Small intestine (tissue), 7 donors: ENCODE results near the gene HTR3E. TPM values are rescaled to one million over a fixed set of nuclear protein-coding genes. Genes with fewer than 3 reads are reported as not detected.
"Not testable (repeated sequence)": the region's sequence is repeated elsewhere in the genome, so short reads cannot be mapped to it uniquely, and the experiment has no call there.

ENCODE experiments used
- DNase-seq, 2 donors: peaks; one replicate each; pipeline versions ENCODE4 v3.0.0 to v3.0.0-alpha.2; 2013
- FAIRE-seq: peaks from 2 replicates; lab custom pipeline; 2012; peaks lifted over from hg19 to GRCh38; lab: Jason Lieb, UNC
- H3K27ac ChIP-seq, 3 donors: one replicate each; pipeline ENCODE4 v1.5.1; 2013; ENCODE audit warnings: low read length in 2 of 3, mild to moderate bottlenecking in 2 of 3, control low read depth in 1 of 3, inconsistent platforms in 1 of 3, low read depth in 1 of 3, moderate library complexity in 1 of 3
- H3K27me3 ChIP-seq, 3 donors: one replicate each; pipeline ENCODE4 v1.6.1; 2013; ENCODE audit warnings: low read length in 3 of 3, inconsistent platforms in 1 of 3; ENCODE audit not compliant: control insufficient read depth in 3 of 3, insufficient read depth in 3 of 3
- H3K36me3 ChIP-seq, 3 donors: one replicate each; pipeline ENCODE4 v1.6.1; 2013; ENCODE audit warnings: low read length in 3 of 3, inconsistent platforms in 1 of 3, low read depth in 1 of 3, mild to moderate bottlenecking in 1 of 3, moderate library complexity in 1 of 3; ENCODE audit not compliant: control insufficient read depth in 3 of 3, insufficient read depth in 2 of 3
- H3K4me1 ChIP-seq, 3 donors: one replicate each; pipeline ENCODE4 v1.6.1; 2013; ENCODE audit warnings: low read length in 2 of 3, inconsistent platforms in 1 of 3, low read depth in 1 of 3, mild to moderate bottlenecking in 1 of 3, moderate library complexity in 1 of 3; ENCODE audit not compliant: control insufficient read depth in 3 of 3, insufficient read depth in 2 of 3
- H3K4me3 ChIP-seq, 3 donors: one replicate each; pipeline ENCODE4 v1.5.1; 2013; ENCODE audit warnings: low read length in 3 of 3, control low read depth in 1 of 3, inconsistent platforms in 1 of 3, low read depth in 1 of 3, mild to moderate bottlenecking in 1 of 3, moderate library complexity in 1 of 3
- H3K9me3 ChIP-seq, 2 donors: one replicate each; pipeline ENCODE4 v1.6.1; 2013; ENCODE audit warnings: low read depth in 1 of 2, low read length in 1 of 2; ENCODE audit not compliant: control insufficient read depth in 2 of 2, insufficient read depth in 1 of 2
- WGBS, 3 donors: extraction: QIAGEN DNeasy Blood & Tissue Kit; methylation state at CpG; one replicate each; pipeline ENCODE4 v1.1.7; 2013; 5-methylcytosine and 5-hydroxymethylcytosine counted together
- polyA plus RNA-seq, 4 donors: library from polyadenylated mRNA; stranded (reverse) in 3 of 4; unstranded in 1 of 4; fragments of 200-250 nt in 3 of 4; fragments of 120-200 nt in 1 of 4; gene quantifications; one replicate each; pipeline versions ENCODE4 v1.2.1 to v1.2.3, GENCODE V29; 2013
- donor health status: healthy with polysubstance abuse.
- donor health status: control.
- donor health status: control.
- donor health status: Bipolar disorder and iron deficiency.
- donor health status: healthy.

Gene HTR3E
- polyA plus RNA-seq, 4 donors: 0.06 to 2.7 (median 1.2) TPM

DNA sequence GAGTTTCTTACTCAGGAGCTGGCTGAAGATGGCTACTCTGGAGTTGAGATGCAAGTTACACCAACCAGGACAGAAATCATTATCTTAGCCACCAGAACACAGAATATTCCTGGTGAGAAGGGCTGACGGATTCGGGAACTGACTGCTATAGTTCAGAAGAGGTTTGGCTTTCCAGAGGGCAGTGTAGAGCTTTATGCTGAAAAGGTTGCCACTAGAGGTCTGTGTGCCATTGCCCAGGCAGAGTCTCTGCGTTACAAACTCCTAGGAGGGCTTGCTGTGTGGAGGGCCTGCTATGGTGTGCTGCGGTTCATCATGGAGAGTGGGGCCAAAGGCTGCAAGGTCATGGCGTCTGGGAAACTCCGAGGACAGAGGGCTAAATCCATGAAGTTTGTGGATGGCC, 52.9 kb downstream of the HTR3E start:
- not testable (repeated sequence) for H3K27me3 ChIP-seq, H3K4me3 ChIP-seq, H3K9me3 ChIP-seq, H3K27ac ChIP-seq, DNase-seq, FAIRE-seq
- 67 to 69% (median 67%) methylated on average over 6 of the region's 6 CpGs for WGBS, 3 donors
- peaks cover 0 to 21% (median 0%) of the 10 kb centered on the region in 3 donors for H3K4me1 ChIP-seq
- peaks cover 0 to 13% (median 5%) of the 10 kb centered on the region in 3 donors for H3K36me3 ChIP-seq

DNA sequence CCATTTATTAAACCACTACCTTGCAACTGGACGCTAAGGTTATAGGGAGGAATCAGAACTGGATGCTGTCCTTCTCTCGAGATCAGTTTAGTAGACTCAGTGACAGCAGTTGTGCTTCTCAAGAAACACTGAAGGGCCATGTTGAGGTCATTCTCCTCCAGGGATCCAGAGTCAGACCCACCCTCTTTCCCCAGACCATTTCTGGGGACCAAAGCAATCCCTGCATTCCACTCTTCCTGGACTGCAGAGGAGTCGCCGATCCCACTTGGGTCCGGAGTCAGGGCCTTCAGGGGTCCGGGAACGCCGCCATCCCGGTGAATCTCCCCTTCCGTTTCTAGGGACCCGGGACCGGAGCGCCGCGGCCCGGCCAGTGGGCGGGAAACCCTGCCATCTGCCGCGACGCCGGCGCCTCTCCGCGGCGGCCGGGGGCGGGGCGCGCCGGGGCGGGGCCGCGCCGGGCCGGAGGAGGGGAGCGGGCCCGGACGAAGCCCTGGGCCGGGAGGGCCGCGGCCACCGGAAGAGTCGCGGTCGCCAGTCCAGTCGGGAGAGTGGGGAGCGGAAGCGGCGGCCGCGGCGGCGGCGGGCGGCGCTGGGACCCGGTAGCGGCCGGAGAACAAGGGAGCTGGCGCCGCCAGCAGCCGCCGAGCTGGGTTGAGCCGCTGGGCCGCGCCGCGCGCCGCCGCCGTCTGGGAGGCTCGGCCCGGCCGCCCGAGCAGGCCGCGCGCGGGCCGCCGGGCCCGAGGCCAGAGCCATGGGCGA, 58.2 kb downstream of the HTR3E start, which contains the start of gene DVL3:
Gene DVL3 (plus strand): TSS at position 493 of the 759 bp plus-strand sequence. CDS start 259 bp downstream, at position 752.
- peak within 1 kb of the TSS; percentile 61 to 96 (median 94) for H3K27ac ChIP-seq
- peak within 1 kb of the TSS; percentile 78 to 99 (median 97) for H3K4me3 ChIP-seq
- H3K4me1 ChIP-seq: peaks cover 3 to 13% (median 8%) of the 10 kb centered on the region in 3 donors
- no peaks in the 10 kb centered on the region for H3K27me3 ChIP-seq
- DNase-seq (peak; percentile 66 to 86), FAIRE-seq (no peak)
- WGBS, 3 donors: 1% methylated on average over 41 to 84 of the region's 84 CpGs
- H3K36me3 ChIP-seq: peaks cover 0 to 8% (median 0%) of the 10 kb centered on the region in 3 donors
- no peaks in the 10 kb centered on the region for H3K9me3 ChIP-seq

DNA sequence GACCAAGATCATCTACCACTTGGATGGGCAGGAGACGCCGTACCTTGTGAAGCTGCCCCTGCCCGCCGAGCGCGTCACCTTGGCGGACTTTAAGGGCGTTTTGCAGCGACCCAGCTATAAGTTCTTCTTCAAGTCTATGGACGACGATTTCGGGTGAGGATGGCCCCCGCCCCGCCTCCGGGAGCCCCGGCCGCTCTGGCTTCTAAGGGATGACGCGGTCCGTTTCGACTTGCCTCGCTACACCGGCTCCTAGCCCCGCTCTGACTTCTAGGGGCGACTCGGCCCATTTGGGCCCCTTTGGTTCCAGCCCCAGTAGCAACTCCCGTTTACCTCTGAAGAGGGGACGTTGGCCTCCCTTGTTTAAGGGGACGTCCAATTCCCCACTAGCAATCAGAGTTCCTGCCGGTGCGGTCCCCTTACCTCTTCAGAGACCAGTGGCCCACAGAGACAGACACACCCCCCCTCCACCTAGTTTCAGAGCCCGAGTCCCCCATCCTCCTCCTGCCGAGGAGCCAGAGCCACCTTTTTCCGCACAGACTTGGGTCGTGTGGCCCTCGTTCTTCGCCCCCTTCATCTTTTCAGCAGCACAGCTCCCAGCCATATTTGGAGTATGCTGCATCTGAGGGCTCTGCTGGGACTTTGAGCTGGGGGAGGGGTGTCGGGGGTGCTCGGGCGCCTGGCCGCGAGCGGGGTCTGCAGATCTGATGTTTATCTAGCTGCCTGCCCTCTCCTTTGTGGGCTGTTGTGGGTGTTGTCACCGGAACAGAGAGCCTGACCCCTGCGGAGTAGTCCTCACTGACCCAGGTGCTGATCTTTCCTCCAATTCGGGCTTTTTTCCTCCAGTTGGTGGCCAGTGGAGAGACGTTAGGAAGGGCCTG, 59.0 kb downstream of the HTR3E start:
- no peaks in the 10 kb centered on the region for H3K9me3 ChIP-seq
- 0 to 1% (median 1%) methylated on average over 45 to 47 of the region's 47 CpGs for WGBS, 3 donors
- peak overlapping the region; percentile 78 to 99 (median 97) for H3K4me3 ChIP-seq
- H3K4me1 ChIP-seq: peaks cover 3 to 18% (median 8%) of the 10 kb centered on the region in 3 donors
- peaks cover 0 to 13% (median 0%) of the 10 kb centered on the region in 3 donors for H3K36me3 ChIP-seq
- DNase-seq (peak in 1 of 2 donors; percentile 48), FAIRE-seq (no peak)
- H3K27ac ChIP-seq: peak overlapping the region; percentile 61 to 96 (median 94)
- H3K27me3 ChIP-seq: no peaks in the 10 kb centered on the region

DNA sequence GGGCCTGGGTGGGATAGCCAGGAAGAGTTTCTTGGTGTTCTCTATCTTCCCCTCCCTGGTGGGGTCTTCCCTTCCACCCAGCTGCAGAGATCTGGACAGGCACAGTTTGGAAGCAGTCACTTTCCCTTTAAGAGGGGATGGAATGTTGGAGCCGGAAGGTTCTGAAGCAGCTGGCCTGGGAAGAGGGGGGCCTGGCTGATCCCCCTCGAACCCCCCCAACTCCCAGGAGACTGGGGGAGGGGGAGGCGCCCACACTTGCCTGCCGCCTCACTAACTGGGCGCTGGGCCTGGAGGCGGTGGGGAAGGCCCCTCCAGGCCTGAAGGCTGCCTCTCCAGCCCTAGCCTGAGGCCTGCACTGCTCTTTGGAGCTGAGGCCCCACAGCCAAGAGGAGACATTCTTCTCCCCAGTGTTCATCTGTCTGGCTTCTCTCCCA, 59.7 kb downstream of the HTR3E start:
- peak in 1 of 2 donors; percentile 72 for DNase-seq
- H3K27me3 ChIP-seq: no peaks in the 10 kb centered on the region
- peaks cover 0 to 14% (median 0%) of the 10 kb centered on the region in 3 donors for H3K36me3 ChIP-seq
- H3K9me3 ChIP-seq: no peaks in the 10 kb centered on the region
- peak overlapping the region; percentile 78 to 99 (median 97) for H3K4me3 ChIP-seq
- peak overlapping the region; percentile 8 to 96 (median 94) for H3K27ac ChIP-seq
- WGBS, 3 donors: 2 to 5% (median 3%) methylated on average over 6 of the region's 6 CpGs
- H3K4me1 ChIP-seq: peaks cover 3 to 18% (median 8%) of the 10 kb centered on the region in 3 donors
- FAIRE-seq: no peak

Other genes starting within 250 kb of the HTR3E start
- gene PARL, start 212.2 kb upstream of the HTR3E start, polyA plus RNA-seq: 10 to 100 TPM; 43.7 to 77.3 (median 73.2) TPM
- 10 to 100 TPM in 3 of 4 donors, 1 to 10 TPM in 1; 9.2 to 64.6 (median 13.0) TPM for gene ABCC5, start 79.2 kb upstream of the HTR3E start, polyA plus RNA-seq
- not detected for gene HTR3D, start 65.3 kb upstream of the HTR3E start, polyA plus RNA-seq
- under 1 TPM in 2 of 4 donors, not detected in 2; 0.10 to 0.81 TPM for gene HTR3C, start 44.0 kb upstream of the HTR3E start, polyA plus RNA-seq
- 10 to 100 TPM; 33.8 to 45.9 (median 38.8) TPM for gene EIF2B5, start 38.3 kb downstream of the HTR3E start, polyA plus RNA-seq
- 10 to 100 TPM; 33.5 to 69.6 (median 35.3) TPM for gene DVL3, start 58.3 kb downstream of the HTR3E start, polyA plus RNA-seq
- gene AP2M1, start 77.8 kb downstream of the HTR3E start, polyA plus RNA-seq: 100 to 1,000 TPM; 240 to 283 (median 270) TPM
- 10 to 100 TPM; 43.7 to 93.5 (median 65.4) TPM for gene ABCF3, start 89.1 kb downstream of the HTR3E start, polyA plus RNA-seq
- gene VWA5B2, start 132.5 kb downstream of the HTR3E start, polyA plus RNA-seq: 10 to 100 TPM in 1 of 4 donors, 1 to 10 TPM in 3; 1.4 to 15.3 (median 2.5) TPM
- gene ALG3, start 151.9 kb downstream of the HTR3E start, polyA plus RNA-seq: 10 to 100 TPM; 13.0 to 87.4 (median 32.3) TPM
- gene EEF1AKMT4, start 152.6 kb downstream of the HTR3E start, polyA plus RNA-seq: 1 to 10 TPM; 4.9 to 9.7 (median 8.1) TPM
- gene CAMK2N2, start 164.5 kb downstream of the HTR3E start, polyA plus RNA-seq: under 1 TPM in 2 of 4 donors, not detected in 2; 0.12 to 0.72 TPM
- gene ECE2, start 179.0 kb downstream of the HTR3E start, polyA plus RNA-seq: 1 to 10 TPM in 1 of 4 donors, under 1 TPM in 1, not detected in 2; 0.04 to 2.1 TPM
- 100 to 1,000 TPM; 104 to 149 (median 122) TPM for gene PSMD2, start 202.2 kb downstream of the HTR3E start, polyA plus RNA-seq
- 100 to 1,000 TPM; 115 to 220 (median 155) TPM for gene EIF4G1, start 217.5 kb downstream of the HTR3E start, polyA plus RNA-seq
- 10 to 100 TPM in 3 of 4 donors, 1 to 10 TPM in 1; 9.7 to 13.1 (median 10.8) TPM for gene FAM131A, start 240.5 kb downstream of the HTR3E start, polyA plus RNA-seq